PC-9 (cell line): ENCODE measurements around the gene TOPBP1.

Experiments
- EZH2 ChIP-seq: fragments of 200-600 bp; sonication (generic); IDR thresholded peaks from 2 replicates; pipeline ENCODE4 v1.8.0; 2017; ENCODE audit warnings: antibody characterized with exemption, low read depth
- TF ChIP-seq, protein P1 (sequence below): fragments of 200-600 bp; sonication (generic); conservative IDR thresholded peaks from 2 replicates; pipeline ENCODE4 v1.6.1; 2017; ENCODE audit warnings: mixed run types, antibody characterized with exemption, mild to moderate bottlenecking, moderate library complexity

DNA sequence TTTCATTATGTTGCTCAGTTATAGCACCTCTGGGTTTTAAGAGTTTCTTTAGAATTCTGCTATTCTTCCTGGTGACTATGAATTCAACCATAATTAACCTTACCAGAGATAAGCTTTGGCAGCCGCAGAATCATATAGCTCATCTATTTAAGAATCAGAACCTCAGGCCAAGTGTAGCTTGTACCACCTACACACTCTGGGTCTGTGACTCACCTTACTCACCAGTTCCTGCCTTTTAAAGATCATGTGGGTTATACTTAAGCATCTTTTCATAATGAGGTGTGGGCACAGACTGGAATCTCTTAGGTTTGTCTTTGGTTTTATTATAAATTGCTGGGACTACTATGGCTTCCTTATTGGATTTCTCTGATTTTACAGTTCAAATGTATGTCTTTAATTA lies 66.4 kb downstream of the TOPBP1 start:
- TF ChIP-seq, protein P1, sequence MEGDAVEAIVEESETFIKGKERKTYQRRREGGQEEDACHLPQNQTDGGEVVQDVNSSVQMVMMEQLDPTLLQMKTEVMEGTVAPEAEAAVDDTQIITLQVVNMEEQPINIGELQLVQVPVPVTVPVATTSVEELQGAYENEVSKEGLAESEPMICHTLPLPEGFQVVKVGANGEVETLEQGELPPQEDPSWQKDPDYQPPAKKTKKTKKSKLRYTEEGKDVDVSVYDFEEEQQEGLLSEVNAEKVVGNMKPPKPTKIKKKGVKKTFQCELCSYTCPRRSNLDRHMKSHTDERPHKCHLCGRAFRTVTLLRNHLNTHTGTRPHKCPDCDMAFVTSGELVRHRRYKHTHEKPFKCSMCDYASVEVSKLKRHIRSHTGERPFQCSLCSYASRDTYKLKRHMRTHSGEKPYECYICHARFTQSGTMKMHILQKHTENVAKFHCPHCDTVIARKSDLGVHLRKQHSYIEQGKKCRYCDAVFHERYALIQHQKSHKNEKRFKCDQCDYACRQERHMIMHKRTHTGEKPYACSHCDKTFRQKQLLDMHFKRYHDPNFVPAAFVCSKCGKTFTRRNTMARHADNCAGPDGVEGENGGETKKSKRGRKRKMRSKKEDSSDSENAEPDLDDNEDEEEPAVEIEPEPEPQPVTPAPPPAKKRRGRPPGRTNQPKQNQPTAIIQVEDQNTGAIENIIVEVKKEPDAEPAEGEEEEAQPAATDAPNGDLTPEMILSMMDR: no peak
- no peak for TF ChIP-seq EZH2
